Testis (tissue), 3 donors: Measurements from ENCODE around the gene OAS1. TPM values are rescaled to one million over a fixed set of nuclear protein-coding genes. Genes with fewer than 3 reads are reported as not detected.
"Not testable (repeated sequence)": the region's sequence is repeated elsewhere in the genome, so short reads cannot be mapped to it uniquely, and the experiment has no call there.

ENCODE experiments used
- DNase-seq: peaks from one replicate; pipeline ENCODE4 v3.0.0-alpha.2; 2019
- H3K27ac ChIP-seq, 2 donors: fragments of 200-600 bp; sonication (generic); one replicate each; pipeline ENCODE4 v1.5.1; 2019
- H3K27me3 ChIP-seq: fragments of 200-600 bp; sonication (generic); one replicate; pipeline ENCODE4 v1.5.1; 2019
- H3K36me3 ChIP-seq: fragments of 200-600 bp; sonication (generic); one replicate; pipeline ENCODE4 v1.5.1; 2017; ENCODE audit warnings: low read depth; ENCODE audit errors: missing control alignments
- H3K4me1 ChIP-seq: fragments of 200-600 bp; sonication (generic); one replicate; pipeline ENCODE4 v1.5.1; 2019
- H3K4me3 ChIP-seq, 2 donors: fragments of 200-600 bp; sonication (generic); one replicate each; pipeline ENCODE4 v1.5.1; 2017 to 2019
- H3K9me3 ChIP-seq: fragments of 200-600 bp; sonication (generic); one replicate; pipeline ENCODE4 v1.5.1; 2017
- POLR2A ChIP-seq: fragments of 450-650 bp; IDR thresholded peaks from one replicate; pipeline ENCODE4 v1.6.1; 2017; ENCODE audit warnings: antibody characterized with exemption, mild to moderate bottlenecking, moderate library complexity
- WGBS, 2 donors: methylation state at CpG; one replicate each; pipeline ENCODE4 v1.1.5; 2018; 5-methylcytosine and 5-hydroxymethylcytosine counted together
- intact Hi-C: fragments of 100-400 bp; cut with DNase I; formaldehyde crosslinking; loops from one replicate; pipeline ENCODE4 v1.15.1; 2023; ENCODE audit warnings: low total_unique reads
- polyA plus RNA-seq: library from polyadenylated mRNA; stranded (reverse); fragments of 350-450 nt; fragmentation: Illumina TruSeq; extraction: RNeasy Lipid Tissue Mini Kit (QIAGEN cat#74804); gene quantifications from one replicate; pipeline ENCODE4 v1.2.3, GENCODE V29; 2014; ENCODE audit warnings: low read depth, low replicate concordance; ENCODE audit not compliant: insufficient read depth
- total RNA-seq, 2 donors: library from RNA; depleted of rRNA; stranded (reverse); fragments of >200 nt; gene quantifications; one replicate each; pipeline ENCODE4 v1.2.3, GENCODE V29; 2016
- TF ChIP-seq, protein P1 (sequence below), 3 experiments: fragments of 450-650 bp in 2 of 3; fragments of 200-600 bp in 1 of 3; sonication (generic) in 1 of 3; IDR thresholded peaks; one replicate each; pipeline ENCODE4 v1.5.1; 2016 to 2019; ENCODE audit warnings: antibody characterized with exemption in 3 of 3, mild to moderate bottlenecking in 2 of 3, moderate library complexity in 1 of 3

OAS1 gene
- total and polyA plus RNA-seq, 3 donors from 2014 or later, result 7.8 to 13.8 (median 13.7) TPM

DNA sequence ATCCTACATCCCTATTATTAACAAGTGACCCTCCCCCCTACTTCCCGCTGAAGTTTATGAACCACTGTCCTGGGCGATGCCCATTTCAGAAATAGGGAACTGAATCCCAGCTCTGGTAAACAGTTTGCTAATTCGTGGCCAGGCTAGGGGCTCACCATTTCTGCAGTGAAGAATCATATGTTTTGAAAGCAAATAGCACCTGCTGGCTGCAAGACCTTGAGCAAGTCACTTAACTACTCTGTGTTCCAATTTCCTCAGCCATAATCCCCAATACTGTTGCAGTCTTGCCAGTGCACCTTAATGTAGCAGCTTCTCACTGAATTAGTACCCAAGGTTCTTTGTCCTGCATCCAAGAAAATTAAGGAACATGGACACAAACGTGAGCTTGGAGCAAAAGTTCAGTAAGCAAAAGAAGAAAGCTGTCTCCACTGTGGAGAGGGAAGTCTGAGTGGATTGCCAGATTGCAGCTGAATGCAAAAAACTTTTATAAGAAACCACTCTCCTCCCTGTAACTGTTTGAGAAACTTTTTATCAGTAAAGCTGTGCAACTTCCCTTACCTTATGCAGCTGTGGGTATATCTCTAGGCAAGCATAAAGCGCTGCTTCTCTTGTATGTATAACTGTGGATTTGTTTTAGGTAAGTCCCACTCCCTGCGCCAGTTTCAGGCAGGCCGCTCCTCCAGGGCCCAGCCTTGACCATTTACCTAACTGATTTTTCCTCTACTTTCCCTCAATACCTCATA, 824 bp downstream of the OAS1 start:
- intact Hi-C loops, result no loop called here
- no peaks in the 10 kb centered on the region for H3K27me3 ChIP-seq
- 70 to 78% methylated on average over 7 of the region's 7 CpGs for WGBS, 2 donors
- peak overlapping the region in 1 of 2 donors; percentile 52 for H3K27ac ChIP-seq
- H3K36me3 ChIP-seq, result no peaks in the 10 kb centered on the region
- TF ChIP-seq, protein P1, sequence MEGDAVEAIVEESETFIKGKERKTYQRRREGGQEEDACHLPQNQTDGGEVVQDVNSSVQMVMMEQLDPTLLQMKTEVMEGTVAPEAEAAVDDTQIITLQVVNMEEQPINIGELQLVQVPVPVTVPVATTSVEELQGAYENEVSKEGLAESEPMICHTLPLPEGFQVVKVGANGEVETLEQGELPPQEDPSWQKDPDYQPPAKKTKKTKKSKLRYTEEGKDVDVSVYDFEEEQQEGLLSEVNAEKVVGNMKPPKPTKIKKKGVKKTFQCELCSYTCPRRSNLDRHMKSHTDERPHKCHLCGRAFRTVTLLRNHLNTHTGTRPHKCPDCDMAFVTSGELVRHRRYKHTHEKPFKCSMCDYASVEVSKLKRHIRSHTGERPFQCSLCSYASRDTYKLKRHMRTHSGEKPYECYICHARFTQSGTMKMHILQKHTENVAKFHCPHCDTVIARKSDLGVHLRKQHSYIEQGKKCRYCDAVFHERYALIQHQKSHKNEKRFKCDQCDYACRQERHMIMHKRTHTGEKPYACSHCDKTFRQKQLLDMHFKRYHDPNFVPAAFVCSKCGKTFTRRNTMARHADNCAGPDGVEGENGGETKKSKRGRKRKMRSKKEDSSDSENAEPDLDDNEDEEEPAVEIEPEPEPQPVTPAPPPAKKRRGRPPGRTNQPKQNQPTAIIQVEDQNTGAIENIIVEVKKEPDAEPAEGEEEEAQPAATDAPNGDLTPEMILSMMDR (IDR thresholded peaks at IDR 0.05), result no peak
- no peak for TF ChIP-seq POLR2A
- no peak for DNase-seq
- H3K9me3 ChIP-seq, result no peaks in the 10 kb centered on the region
- H3K4me3 ChIP-seq, result peak overlapping the region; percentile 38 to 56
- H3K4me1 ChIP-seq, result peaks cover 17% of the 10 kb centered on the region

- intact Hi-C loops, result no loop called here
- Histone ChIP-seq H3K4me1 (peaks cover 17% of the 10 kb centered on the region), H3K27ac (no peak overlapping the region)
These were observed 1.8 kb downstream of the OAS1 start for GRCh38 chr12:112908548-112908947.

GRCh38 chr12:112909693-112910092, 2.9 kb downstream of the OAS1 start:
- intact Hi-C loops, result no loop called here
- H3K27ac ChIP-seq, result no peak overlapping the region
- no peaks in the 10 kb centered on the region for H3K27me3 ChIP-seq
- no peak overlapping the region for H3K4me3 ChIP-seq
- no peaks in the 10 kb centered on the region for H3K36me3 ChIP-seq
- no peak for TF ChIP-seq POLR2A
- TF ChIP-seq, protein P1 (IDR thresholded peaks at IDR 0.05), result no peak
- H3K4me1 ChIP-seq, result peaks cover 17% of the 10 kb centered on the region
- H3K9me3 ChIP-seq, result no peaks in the 10 kb centered on the region
- 91 to 97% methylated on average over 4 of the region's 4 CpGs for WGBS, 2 donors
- DNase-seq, result no peak

More at GRCh38 chr12:112908548-112908947, 1.8 kb downstream of the OAS1 start:
- H3K9me3 ChIP-seq, result no peaks in the 10 kb centered on the region
- H3K27me3 ChIP-seq, result no peaks in the 10 kb centered on the region
- no peaks in the 10 kb centered on the region for H3K36me3 ChIP-seq
- H3K4me3 ChIP-seq, result no peak overlapping the region
- TF ChIP-seq, protein P1 (IDR thresholded peaks at IDR 0.05), result no peak
- no peak for TF ChIP-seq POLR2A
- no peak for DNase-seq
- WGBS, 2 donors, result 85 to 86% methylated on average over 12 of the region's 12 CpGs

GRCh38 chr12:112913038-112913688, 6.4 kb downstream of the OAS1 start:
- intact Hi-C loops, result no loop called here
- no peak for DNase-seq
- H3K4me1 ChIP-seq, result no peaks in the 10 kb centered on the region
- H3K27ac ChIP-seq, result no peak overlapping the region
- WGBS, 2 donors, result 88 to 100% methylated on average over 1 of the region's 1 CpG
- no peak overlapping the region for H3K4me3 ChIP-seq
- H3K27me3 ChIP-seq, result no peaks in the 10 kb centered on the region
- no peak for TF ChIP-seq POLR2A
- TF ChIP-seq, protein P1 (IDR thresholded peaks at IDR 0.05), result no peak
- H3K9me3 ChIP-seq, result no peaks in the 10 kb centered on the region
- no peaks in the 10 kb centered on the region for H3K36me3 ChIP-seq

DNA sequence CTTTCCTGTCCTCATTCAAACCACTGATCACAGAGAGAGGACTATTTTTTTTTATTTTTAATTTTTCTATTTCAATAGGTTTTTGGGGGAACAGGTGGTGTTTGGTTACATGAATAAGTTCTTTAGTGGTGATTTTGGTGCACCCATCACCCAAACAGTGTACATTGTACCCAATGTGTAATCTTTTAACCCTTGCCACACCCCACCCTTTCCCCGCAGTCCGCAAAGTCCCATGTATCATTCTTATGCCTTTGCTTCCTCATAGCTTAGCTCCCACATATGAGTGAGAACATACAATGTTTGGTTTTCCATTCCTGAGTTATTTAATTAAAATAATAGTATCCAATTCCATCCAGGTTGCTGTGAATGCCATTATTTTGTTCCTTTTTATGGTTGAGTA, 7.1 kb downstream of the OAS1 start:
- 100% methylated on average over 2 of the region's 2 CpGs for WGBS, 2 donors
- H3K27me3 ChIP-seq, H3K36me3 ChIP-seq, H3K27ac ChIP-seq, H3K4me3 ChIP-seq, H3K4me1 ChIP-seq, H3K9me3 ChIP-seq, DNase-seq, intact Hi-C loops: not testable (repeated sequence)
